GM12878 (cell line): ENCODE results near the gene CSTA. TPM values are rescaled to one million over a fixed set of nuclear protein-coding genes. Genes with fewer than 3 reads are reported as not detected.
A peak's percentile ranks its signal among the peaks of the same experiment; 100 is the strongest.

Experiments used
- BRCA1 ChIP-seq: IDR thresholded peaks from 2 replicates; pipeline ENCODE4 v1.6.1; 2011; ENCODE audit warnings: low read depth, low read length, improper control_type of control experiment
- CHD1 ChIP-seq: IDR thresholded peaks from 2 replicates; pipeline ENCODE4 v1.6.1; 2012; ENCODE audit warnings: low read depth, low read length, improper control_type of control experiment
- DPF2 ChIP-seq: fragments of 450-650 bp; IDR thresholded peaks from 2 replicates; pipeline ENCODE4 v1.6.1; 2017; ENCODE audit warnings: mild to moderate bottlenecking
- GABPA ChIP-seq: IDR thresholded peaks from 2 replicates; pipeline ENCODE4 v1.6.1; 2014; ENCODE audit warnings: antibody characterized with exemption, low read depth, mild to moderate bottlenecking, inconsistent platforms
- HDGF ChIP-seq: fragments of 450-650 bp; IDR thresholded peaks from 2 replicates; pipeline ENCODE4 v1.6.1; 2016; ENCODE audit warnings: antibody characterized with exemption
- IRF4 ChIP-seq: IDR thresholded peaks from 2 replicates; pipeline ENCODE4 v1.6.1; 2011; ENCODE audit warnings: low read depth, low read length
- KLF5 ChIP-seq: fragments of 450-650 bp; IDR thresholded peaks from 2 replicates; pipeline ENCODE4 v1.6.1; 2014; ENCODE audit warnings: mild to moderate bottlenecking; ENCODE audit not compliant: partially characterized antibody
- MAX ChIP-seq: IDR thresholded peaks from 2 replicates; pipeline ENCODE4 v1.6.1; 2012; ENCODE audit warnings: low read depth, low read length, improper control_type of control experiment
- MEF2A ChIP-seq: IDR thresholded peaks from 2 replicates; pipeline ENCODE4 v1.6.1; 2011; ENCODE audit warnings: low read depth, mild to moderate bottlenecking, low read length, moderate library complexity; ENCODE audit not compliant: insufficient read depth
- NRF1 ChIP-seq: conservative IDR thresholded peaks from 2 replicates; pipeline ENCODE4 v1.6.1; 2011; ENCODE audit warnings: mild to moderate bottlenecking, low read depth, low read length, improper control_type of control experiment
- POU2F2 ChIP-seq: IDR thresholded peaks from 3 replicates; pipeline ENCODE4 v1.6.1; 2011; ENCODE audit warnings: low read depth, mild to moderate bottlenecking, low read length, borderline replicate concordance
- RAD51 ChIP-seq: fragments of 450-650 bp; IDR thresholded peaks from 2 replicates; pipeline ENCODE4 v1.6.1; 2016; ENCODE audit warnings: moderate library complexity, mild to moderate bottlenecking, inconsistent platforms
- RELB ChIP-seq: fragments of 450-650 bp; IDR thresholded peaks from 2 replicates; pipeline ENCODE4 v1.6.1; 2017; ENCODE audit warnings: low read depth, mild to moderate bottlenecking, moderate library complexity
- RFX5 ChIP-seq: IDR thresholded peaks from 2 replicates; pipeline ENCODE4 v1.6.1; 2011; ENCODE audit warnings: low read depth, low read length, improper control_type of control experiment
- SMC3 ChIP-seq: IDR thresholded peaks from 2 replicates; pipeline ENCODE4 v1.6.1; 2011; ENCODE audit warnings: low read length, improper control_type of control experiment, borderline replicate concordance
- ZNF622 ChIP-seq: fragments of 450-650 bp; IDR thresholded peaks from 2 replicates; pipeline ENCODE4 v1.6.1; 2017; ENCODE audit warnings: mild to moderate bottlenecking, inconsistent platforms
- polyA plus RNA-seq, 11 experiments: library from polyadenylated mRNA; depleted of rRNA in 4 of 11; unstranded in 6 of 11; stranded (reverse) in 5 of 11; fragments of >200 nt; fragmentation: Nextera tagmentation in 4 of 11; fragmentation: Illumina TruSeq in 1 of 11; extraction: Ambion mirVana in 4 of 11; extraction: Trizol in 1 of 11; gene quantifications; 1 replicate in 1 of 11; 2 replicates in 10 of 11; pipeline versions ENCODE4 v1.2.1 to v1.2.3, GENCODE V29; 2011 to 2016; ENCODE audit warnings: inconsistent platforms in 2 of 11, missing spikeins in 2 of 11, low read depth in 1 of 11
- total RNA-seq, 4 experiments: library from RNA; depleted of rRNA in 3 of 4; stranded (reverse); fragments of >200 nt in 3 of 4; fragmentation: Illumina TruSeq in 1 of 4; extraction: Trizol in 1 of 4; gene quantifications; 2 replicates each; pipeline versions ENCODE4 v1.2.1 to v1.2.3, GENCODE V29; 2013 to 2021
- TF ChIP-seq, protein P1 (sequence below): IDR thresholded peaks from 2 replicates; pipeline ENCODE4 v1.6.1; 2011; ENCODE audit warnings: borderline replicate concordance, low read depth, mild to moderate bottlenecking, moderate library complexity, low read length; ENCODE audit not compliant: insufficient read depth, poor library complexity, severe bottlenecking
- TF ChIP-seq, protein P2 (sequence below): fragments of 450-650 bp; IDR thresholded peaks from 2 replicates; pipeline ENCODE4 v1.6.1; 2018; ENCODE audit warnings: mild to moderate bottlenecking, low read depth, moderate library complexity; ENCODE audit not compliant: partially characterized antibody
- TF ChIP-seq, protein P3 (sequence below): fragments of 450-650 bp; formaldehyde crosslinking; IDR thresholded peaks from 2 replicates; pipeline ENCODE4 v1.4.0; 2020; ENCODE audit warnings: mild to moderate bottlenecking, moderate library complexity

CSTA gene
- total and polyA plus RNA-seq, 10 of the 15 experiments (the other 5 are each of a cell fraction or from before 2014, with no cell fraction given): 1.8 to 6.7 (median 3.4) TPM

- TF ChIP-seq, protein P1, sequence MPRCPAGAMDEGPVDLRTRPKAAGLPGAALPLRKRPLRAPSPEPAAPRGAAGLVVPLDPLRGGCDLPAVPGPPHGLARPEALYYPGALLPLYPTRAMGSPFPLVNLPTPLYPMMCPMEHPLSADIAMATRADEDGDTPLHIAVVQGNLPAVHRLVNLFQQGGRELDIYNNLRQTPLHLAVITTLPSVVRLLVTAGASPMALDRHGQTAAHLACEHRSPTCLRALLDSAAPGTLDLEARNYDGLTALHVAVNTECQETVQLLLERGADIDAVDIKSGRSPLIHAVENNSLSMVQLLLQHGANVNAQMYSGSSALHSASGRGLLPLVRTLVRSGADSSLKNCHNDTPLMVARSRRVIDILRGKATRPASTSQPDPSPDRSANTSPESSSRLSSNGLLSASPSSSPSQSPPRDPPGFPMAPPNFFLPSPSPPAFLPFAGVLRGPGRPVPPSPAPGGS: no peak
- TF ChIP-seq IRF4 (no peak), ZNF622 (no peak), BRCA1 (no peak), RAD51 (no peak), RFX5 (no peak), RELB (peak; percentile 87), DPF2 (peak; percentile 92), KLF5 (peak; percentile 69), GABPA (no peak), MEF2A (no peak), POU2F2 (peak; percentile 50; the same call in 2 of the 3 replicates), NRF1 (peak; percentile 47; the same call in 1 of the 2 replicates), CHD1 (0 out of 2 replicates have a peak, but pooled peaks have one; percentile 87), HDGF (peak; percentile 85; the same call in 1 of the 2 replicates), SMC3 (peak; percentile 39; the same call in 1 of the 2 replicates), MAX (peak; percentile 95)
- TF ChIP-seq, protein P2, sequence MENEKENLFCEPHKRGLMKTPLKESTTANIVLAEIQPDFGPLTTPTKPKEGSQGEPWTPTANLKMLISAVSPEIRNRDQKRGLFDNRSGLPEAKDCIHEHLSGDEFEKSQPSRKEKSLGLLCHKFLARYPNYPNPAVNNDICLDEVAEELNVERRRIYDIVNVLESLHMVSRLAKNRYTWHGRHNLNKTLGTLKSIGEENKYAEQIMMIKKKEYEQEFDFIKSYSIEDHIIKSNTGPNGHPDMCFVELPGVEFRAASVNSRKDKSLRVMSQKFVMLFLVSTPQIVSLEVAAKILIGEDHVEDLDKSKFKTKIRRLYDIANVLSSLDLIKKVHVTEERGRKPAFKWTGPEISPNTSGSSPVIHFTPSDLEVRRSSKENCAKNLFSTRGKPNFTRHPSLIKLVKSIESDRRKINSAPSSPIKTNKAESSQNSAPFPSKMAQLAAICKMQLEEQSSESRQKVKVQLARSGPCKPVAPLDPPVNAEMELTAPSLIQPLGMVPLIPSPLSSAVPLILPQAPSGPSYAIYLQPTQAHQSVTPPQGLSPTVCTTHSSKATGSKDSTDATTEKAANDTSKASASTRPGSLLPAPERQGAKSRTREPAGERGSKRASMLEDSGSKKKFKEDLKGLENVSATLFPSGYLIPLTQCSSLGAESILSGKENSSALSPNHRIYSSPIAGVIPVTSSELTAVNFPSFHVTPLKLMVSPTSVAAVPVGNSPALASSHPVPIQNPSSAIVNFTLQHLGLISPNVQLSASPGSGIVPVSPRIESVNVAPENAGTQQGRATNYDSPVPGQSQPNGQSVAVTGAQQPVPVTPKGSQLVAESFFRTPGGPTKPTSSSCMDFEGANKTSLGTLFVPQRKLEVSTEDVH: no peak
- TF ChIP-seq, protein P3, sequence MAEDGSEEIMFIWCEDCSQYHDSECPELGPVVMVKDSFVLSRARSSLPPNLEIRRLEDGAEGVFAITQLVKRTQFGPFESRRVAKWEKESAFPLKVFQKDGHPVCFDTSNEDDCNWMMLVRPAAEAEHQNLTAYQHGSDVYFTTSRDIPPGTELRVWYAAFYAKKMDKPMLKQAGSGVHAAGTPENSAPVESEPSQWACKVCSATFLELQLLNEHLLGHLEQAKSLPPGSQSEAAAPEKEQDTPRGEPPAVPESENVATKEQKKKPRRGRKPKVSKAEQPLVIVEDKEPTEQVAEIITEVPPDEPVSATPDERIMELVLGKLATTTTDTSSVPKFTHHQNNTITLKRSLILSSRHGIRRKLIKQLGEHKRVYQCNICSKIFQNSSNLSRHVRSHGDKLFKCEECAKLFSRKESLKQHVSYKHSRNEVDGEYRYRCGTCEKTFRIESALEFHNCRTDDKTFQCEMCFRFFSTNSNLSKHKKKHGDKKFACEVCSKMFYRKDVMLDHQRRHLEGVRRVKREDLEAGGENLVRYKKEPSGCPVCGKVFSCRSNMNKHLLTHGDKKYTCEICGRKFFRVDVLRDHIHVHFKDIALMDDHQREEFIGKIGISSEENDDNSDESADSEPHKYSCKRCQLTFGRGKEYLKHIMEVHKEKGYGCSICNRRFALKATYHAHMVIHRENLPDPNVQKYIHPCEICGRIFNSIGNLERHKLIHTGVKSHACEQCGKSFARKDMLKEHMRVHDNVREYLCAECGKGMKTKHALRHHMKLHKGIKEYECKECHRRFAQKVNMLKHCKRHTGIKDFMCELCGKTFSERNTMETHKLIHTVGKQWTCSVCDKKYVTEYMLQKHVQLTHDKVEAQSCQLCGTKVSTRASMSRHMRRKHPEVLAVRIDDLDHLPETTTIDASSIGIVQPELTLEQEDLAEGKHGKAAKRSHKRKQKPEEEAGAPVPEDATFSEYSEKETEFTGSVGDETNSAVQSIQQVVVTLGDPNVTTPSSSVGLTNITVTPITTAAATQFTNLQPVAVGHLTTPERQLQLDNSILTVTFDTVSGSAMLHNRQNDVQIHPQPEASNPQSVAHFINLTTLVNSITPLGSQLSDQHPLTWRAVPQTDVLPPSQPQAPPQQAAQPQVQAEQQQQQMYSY (CRISPR knock-in tag): no peak
Observed at GRCh38 chr3:122383771-122384697, 59.0 kb downstream of the CSTA start, which contains the start of gene FAM162A (continued).
